Stimulated activated CD8-positive, alpha-beta memory T cell treated with anti-CD3 and anti-CD28 coated beads, Interleukin-15, amount 100 ng/mL, for 1 hour (primary cell): Measurements from ENCODE around the gene PRXL2C.

Experiments used
- DNase-seq: peaks from one replicate; pipeline ENCODE4 v3.0.0-alpha.2; 2020; ENCODE audit warnings: low read depth

The PRXL2C gene

GRCh38 chr9:96612105-96612965, 42.8 kb downstream of the PRXL2C start:
- no peak for DNase-seq

- no peak for DNase-seq
These were observed 43.8 kb downstream of the PRXL2C start for GRCh38 chr9:96611302-96611701.

- no peak for DNase-seq
These were observed 45.4 kb downstream of the PRXL2C start for GRCh38 chr9:96609732-96610131.

GRCh38 chr9:96607971-96608370, 47.1 kb downstream of the PRXL2C start:
- no peak for DNase-seq

- DNase-seq = no peak
These were observed 49.8 kb downstream of the PRXL2C start for GRCh38 chr9:96605328-96605727.

GRCh38 chr9:96604004-96604319, 51.2 kb downstream of the PRXL2C start:
- DNase-seq = no peak

GRCh38 chr9:96603305-96604003, 51.7 kb downstream of the PRXL2C start:
- no peak for DNase-seq

- DNase-seq = no peak
These were observed 55.8 kb downstream of the PRXL2C start for GRCh38 chr9:96599298-96599697.

- no peak for DNase-seq
These were observed 58.5 kb downstream of the PRXL2C start for GRCh38 chr9:96596601-96597111.
